ENCODE data around the gene KCNJ16.
"Not testable (repeated sequence)": the region's sequence is repeated elsewhere in the genome, so short reads cannot be mapped to it uniquely, and the experiment has no call there.

Gene KCNJ16

GRCh38 chr17:70074956-70075355 is at the start of gene KCNJ16:
Gene KCNJ16 (plus strand): TSS chr17:70075225. CDS start chr17:70132088, 56,863 bp downstream.
- DNase-seq (ENCODE audit: low read depth in 3 of 3): no peak

GRCh38 chr17:70028397-70028796 is 46.6 kb upstream of the KCNJ16 start:
- no peak for DNase-seq (ENCODE audit: low read depth in 3 of 3)

- DNase-seq (ENCODE audit: low read depth in 3 of 3): no peak
Measured at GRCh38 chr17:70028978-70029767, 45.9 kb upstream of the KCNJ16 start.

GRCh38 chr17:70030371-70030770 is 44.7 kb upstream of the KCNJ16 start:
- DNase-seq (ENCODE audit: low read depth in 3 of 3): no peak

GRCh38 chr17:70031341-70031740 is 43.7 kb upstream of the KCNJ16 start:
- DNase-seq (ENCODE audit: low read depth in 3 of 3): no peak

- no peak for DNase-seq (ENCODE audit: low read depth in 3 of 3)
Measured at GRCh38 chr17:70033165-70033564, 41.9 kb upstream of the KCNJ16 start.

GRCh38 chr17:70034158-70034557 is 40.9 kb upstream of the KCNJ16 start:
- DNase-seq (ENCODE audit: low read depth in 3 of 3): no peak

- DNase-seq (ENCODE audit: low read depth in 3 of 3): no peak
Measured at GRCh38 chr17:70037498-70037897, 37.5 kb upstream of the KCNJ16 start.

GRCh38 chr17:70040336-70040735 is 34.7 kb upstream of the KCNJ16 start:
- DNase-seq (ENCODE audit: low read depth in 3 of 3): no peak

- DNase-seq (ENCODE audit: low read depth in 3 of 3): no peak
Measured at GRCh38 chr17:70041061-70041460, 34.0 kb upstream of the KCNJ16 start.

GRCh38 chr17:70041540-70041939 is 33.5 kb upstream of the KCNJ16 start:
- DNase-seq (ENCODE audit: low read depth in 3 of 3): no peak

- not testable (repeated sequence) for DNase-seq (ENCODE audit: low read depth in 3 of 3)
Measured at GRCh38 chr17:70045780-70046179, 29.2 kb upstream of the KCNJ16 start.

- no peak for DNase-seq (ENCODE audit: low read depth in 3 of 3)
Measured at GRCh38 chr17:70047619-70048419, 27.2 kb upstream of the KCNJ16 start.

- no peak for DNase-seq (ENCODE audit: low read depth in 3 of 3)
Measured at GRCh38 chr17:70049801-70050591, 25.0 kb upstream of the KCNJ16 start.

GRCh38 chr17:70050931-70051330 is 24.1 kb upstream of the KCNJ16 start:
- no peak for DNase-seq (ENCODE audit: low read depth in 3 of 3)

GRCh38 chr17:70053241-70054234 is 21.5 kb upstream of the KCNJ16 start:
- DNase-seq (ENCODE audit: low read depth in 3 of 3): no peak

GRCh38 chr17:70055000-70055399 is 20.0 kb upstream of the KCNJ16 start:
- no peak for DNase-seq (ENCODE audit: low read depth in 3 of 3)

- no peak for DNase-seq (ENCODE audit: low read depth in 3 of 3)
Measured at GRCh38 chr17:70059071-70059470, 16.0 kb upstream of the KCNJ16 start.

- no peak for DNase-seq (ENCODE audit: low read depth in 3 of 3)
Measured at GRCh38 chr17:70059649-70060048, 15.4 kb upstream of the KCNJ16 start.

GRCh38 chr17:70060415-70060814 is 14.6 kb upstream of the KCNJ16 start:
- no peak for DNase-seq (ENCODE audit: low read depth in 3 of 3)

GRCh38 chr17:70067134-70067533 is 7.9 kb upstream of the KCNJ16 start:
- DNase-seq (ENCODE audit: low read depth in 3 of 3): no peak

All from stimulated activated CD4-positive, alpha-beta T cell treated with anti-CD3 and anti-CD28 coated beads, TNF-alpha, amount 100 ng/mL, for 24 hours (primary cell).